HG03378 (cell line): ENCODE results near the gene DRAM1.
"Not testable (repeated sequence)": the region's sequence is repeated elsewhere in the genome, so short reads cannot be mapped to it uniquely, and the experiment has no call there.

Experiments used
- ATAC-seq: cut with Tn5 transposase; IDR thresholded peaks from one replicate; pipeline ENCODE4 v1.9.1; 2021; ENCODE audit warnings: mild to moderate bottlenecking, moderate library complexity; ENCODE audit not compliant: unreplicated experiment

The DRAM1 gene

GRCh38 chr12:101901777-101902176 lies 24.4 kb downstream of the DRAM1 start:
- ATAC-seq = no peak

GRCh38 chr12:101902641-101903040 lies 25.3 kb downstream of the DRAM1 start:
- ATAC-seq = no peak

GRCh38 chr12:101906226-101906625 lies 28.8 kb downstream of the DRAM1 start:
- no peak for ATAC-seq

GRCh38 chr12:101908395-101908794 lies 31.0 kb downstream of the DRAM1 start:
- no peak for ATAC-seq

- peak; percentile 54 for ATAC-seq
These were observed 32.3 kb downstream of the DRAM1 start for GRCh38 chr12:101909646-101910045.

GRCh38 chr12:101915841-101916240 lies 38.5 kb downstream of the DRAM1 start:
- ATAC-seq = no peak

- ATAC-seq = not testable (repeated sequence)
These were observed 41.4 kb downstream of the DRAM1 start for GRCh38 chr12:101918805-101919204.

- ATAC-seq = no peak
These were observed 42.1 kb downstream of the DRAM1 start for GRCh38 chr12:101919447-101919846.

GRCh38 chr12:101920906-101921305 lies 43.5 kb downstream of the DRAM1 start:
- ATAC-seq = no peak

- no peak for ATAC-seq
These were observed 45.8 kb downstream of the DRAM1 start for GRCh38 chr12:101923045-101923718.

GRCh38 chr12:101924618-101925017 lies 47.2 kb downstream of the DRAM1 start:
- ATAC-seq = no peak

- ATAC-seq = no peak
These were observed 48.0 kb downstream of the DRAM1 start for GRCh38 chr12:101925361-101925760.

- ATAC-seq = no peak
These were observed 48.6 kb downstream of the DRAM1 start for GRCh38 chr12:101925935-101926334.

- ATAC-seq = no peak
These were observed 49.7 kb downstream of the DRAM1 start for GRCh38 chr12:101927036-101927435.

GRCh38 chr12:101927999-101928398 lies 50.6 kb downstream of the DRAM1 start:
- no peak for ATAC-seq

GRCh38 chr12:101928556-101928955 lies 51.2 kb downstream of the DRAM1 start:
- ATAC-seq = no peak

- ATAC-seq = no peak
These were observed 52.1 kb downstream of the DRAM1 start for GRCh38 chr12:101929365-101930041.

- ATAC-seq = peak; percentile 56
These were observed 54.3 kb downstream of the DRAM1 start for GRCh38 chr12:101931498-101932326.

GRCh38 chr12:101933866-101934514 lies 56.6 kb downstream of the DRAM1 start:
- ATAC-seq = no peak

GRCh38 chr12:101935890-101936746 lies 58.7 kb downstream of the DRAM1 start:
- ATAC-seq = peak; percentile 71
